Right lobe of liver (tissue), 4 donors: ENCODE results near the gene AKR1C2.
"Not testable (repeated sequence)": the region's sequence is repeated elsewhere in the genome, so short reads cannot be mapped to it uniquely, and the experiment has no call there.

ENCODE experiments used
- CTCF ChIP-seq, 4 donors: fragments of 200-600 bp in 3 of 4; fragments of 450-650 bp in 1 of 4; IDR thresholded peaks; one replicate each; pipeline versions ENCODE4 v1.5.1 to v1.8.0; 2016 to 2022; ENCODE audit warnings: antibody characterized with exemption in 4 of 4, mild to moderate bottlenecking in 2 of 4
- POLR2A ChIP-seq: fragments of 450-650 bp; IDR thresholded peaks from one replicate; pipeline ENCODE4 v1.6.1; 2017; ENCODE audit warnings: antibody characterized with exemption, mild to moderate bottlenecking
- donor health status: DM: no; HTN: no; CAD: no.
- donor health status: DM: no; HTN: no; CAD: no.
- donor health status: DM: no; HTN: yes; CAD: no.

GRCh38 chr10:4951512-4952162 lies 52.0 kb downstream of the AKR1C2 start:
- not testable (repeated sequence) for TF ChIP-seq CTCF (IDR thresholded peaks at IDR 0.05); POLR2A
